COLO668 (cell line): ENCODE data around the gene HOXD4.

Experiments
- DNase-seq: peaks from one replicate; lab custom pipeline; 2025; ENCODE audit not compliant: unreplicated experiment; lab: John Stamatoyannopoulos, UW

HOXD4 gene

DNA sequence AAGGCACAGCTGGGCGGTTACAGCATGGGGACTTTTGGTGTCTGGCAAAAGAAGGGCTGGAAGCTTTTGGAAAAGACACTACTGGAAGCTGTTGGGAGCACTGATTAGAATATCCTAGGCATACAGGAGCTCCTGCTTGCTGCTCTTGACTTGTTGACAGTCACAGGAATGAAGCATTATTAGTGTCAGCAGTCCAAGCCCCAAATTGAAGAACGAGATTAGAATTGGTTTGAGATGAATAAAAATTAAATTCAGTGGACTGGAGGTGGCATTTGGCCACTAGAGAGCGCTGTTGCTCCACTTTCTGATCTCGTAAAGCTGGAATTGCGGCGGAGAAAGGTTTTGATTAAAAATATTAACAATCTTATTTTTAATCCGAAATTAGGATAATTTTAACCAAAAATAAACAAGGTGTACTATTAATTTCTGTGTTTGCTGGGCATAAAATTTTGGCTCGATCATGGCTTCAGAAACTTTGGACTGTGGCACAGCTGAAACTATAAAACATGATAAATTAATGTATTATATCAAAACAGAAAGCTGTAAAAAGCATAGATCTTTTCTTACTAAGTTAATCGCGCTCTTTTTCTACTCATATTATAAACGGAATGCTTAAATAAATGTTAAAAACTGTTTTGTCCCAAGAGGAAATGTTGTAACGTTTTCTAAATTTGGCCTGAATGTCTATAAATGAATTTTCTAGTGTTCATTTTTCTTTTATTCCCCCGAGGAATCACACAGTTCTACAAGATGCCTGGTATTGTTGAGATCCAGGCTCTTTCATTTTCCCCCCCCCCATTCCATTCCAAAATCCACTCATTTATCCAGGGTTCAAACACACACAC is 24.2 kb upstream of the HOXD4 start:
- peak; percentile 78 for DNase-seq

GRCh38 chr2:176127774-176128072 is 23.6 kb upstream of the HOXD4 start:
- no peak for DNase-seq

DNA sequence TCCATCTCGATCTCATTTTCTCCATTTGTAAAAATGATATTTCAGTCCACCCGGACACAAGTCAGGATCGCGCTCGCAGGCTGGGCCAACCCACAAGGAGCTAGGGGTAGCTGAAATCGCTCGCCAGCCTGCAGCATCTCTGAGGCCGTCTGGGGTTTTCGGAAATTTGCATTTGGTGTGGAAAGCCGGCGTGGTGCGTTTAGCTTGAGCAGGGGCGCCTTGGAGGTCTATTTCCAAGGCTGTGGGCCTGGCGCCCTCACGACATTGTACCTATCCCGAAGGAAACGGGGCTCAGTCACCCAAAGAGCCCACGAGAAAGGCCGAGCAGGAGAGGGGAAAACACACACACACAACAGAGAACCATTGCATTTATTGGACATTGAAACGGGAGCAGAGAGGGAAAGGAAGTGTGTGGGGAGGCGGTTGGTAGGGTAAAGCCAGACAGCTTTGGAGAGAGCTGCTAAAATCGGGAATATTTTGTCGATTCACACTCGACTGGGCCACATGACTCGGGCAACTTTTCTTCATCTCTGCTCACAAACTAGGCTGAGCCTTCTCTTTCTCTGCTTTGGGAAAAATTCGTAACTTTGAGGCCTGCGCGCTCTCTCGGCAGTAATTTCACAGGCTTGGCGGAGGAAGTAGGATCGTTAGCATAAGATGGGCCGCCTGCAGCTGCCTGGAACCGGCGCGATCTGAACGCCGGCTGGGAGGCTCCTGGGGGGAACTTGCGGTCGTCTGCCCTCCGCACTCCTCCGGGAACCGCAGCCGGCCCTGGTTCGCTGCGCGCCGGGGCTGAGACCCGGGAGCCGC is 23.0 kb upstream of the HOXD4 start:
- peak; percentile 67 for DNase-seq

DNA sequence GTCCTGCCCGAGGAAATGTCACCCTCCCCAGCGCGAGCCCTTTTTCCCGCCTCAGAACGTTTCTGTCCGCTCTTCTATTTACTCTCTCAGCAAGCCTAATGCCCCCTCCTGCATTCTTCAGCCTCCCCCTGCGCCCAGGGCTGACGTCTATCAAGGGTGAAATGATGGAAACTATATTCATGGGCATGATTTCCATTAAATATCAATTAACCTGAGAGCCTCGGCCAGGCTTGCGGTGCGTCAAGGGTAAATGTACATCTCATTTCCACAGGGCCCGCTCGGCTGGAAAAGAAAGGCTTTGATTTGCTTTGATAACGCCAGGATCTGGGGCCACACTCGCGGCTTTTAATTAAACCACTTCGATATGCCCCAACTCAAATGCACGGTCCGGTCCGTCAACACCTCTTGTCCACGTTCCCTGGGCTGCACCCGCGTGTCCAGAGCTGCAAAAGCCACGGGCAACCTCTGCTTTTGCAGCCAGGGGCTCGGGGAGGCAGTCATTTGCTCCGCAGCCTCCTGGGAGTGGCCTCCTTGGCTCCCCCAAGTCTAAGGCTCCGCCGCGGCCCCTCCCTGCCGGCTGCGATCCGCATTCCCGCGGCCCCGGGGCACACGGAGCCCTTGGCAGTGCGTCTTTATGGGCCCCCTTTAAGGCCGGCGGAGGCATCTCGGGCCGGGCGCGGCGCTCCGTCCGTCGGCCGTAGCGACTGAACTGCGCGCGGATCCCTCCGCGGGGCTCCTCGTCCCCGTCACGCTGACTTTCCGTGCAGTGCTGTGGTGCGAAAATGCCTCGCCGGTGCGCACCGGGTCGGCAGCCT is 22.2 kb upstream of the HOXD4 start, which contains the start of gene HOXD8:
HOXD8 (plus strand) TSS at position 724 of the 815 bp plus-strand sequence. CDS start 662 bp downstream, outside the sequence.
- DNase-seq = peak; percentile 94

- DNase-seq = no peak
Observed at GRCh38 chr2:176129813-176130146, 21.6 kb upstream of the HOXD4 start.

GRCh38 chr2:176130147-176130956 is 21.0 kb upstream of the HOXD4 start:
- peak; percentile 80 for DNase-seq

- DNase-seq = no peak
Observed at GRCh38 chr2:176130957-176131847, 20.1 kb upstream of the HOXD4 start.

GRCh38 chr2:176131848-176132158 is 19.5 kb upstream of the HOXD4 start:
- no peak for DNase-seq

GRCh38 chr2:176132205-176133171 is 18.9 kb upstream of the HOXD4 start:
- no peak for DNase-seq

- DNase-seq = no peak
Observed at GRCh38 chr2:176133389-176133788, 18.0 kb upstream of the HOXD4 start.

GRCh38 chr2:176134035-176134434 is 17.3 kb upstream of the HOXD4 start:
- no peak for DNase-seq

DNA sequence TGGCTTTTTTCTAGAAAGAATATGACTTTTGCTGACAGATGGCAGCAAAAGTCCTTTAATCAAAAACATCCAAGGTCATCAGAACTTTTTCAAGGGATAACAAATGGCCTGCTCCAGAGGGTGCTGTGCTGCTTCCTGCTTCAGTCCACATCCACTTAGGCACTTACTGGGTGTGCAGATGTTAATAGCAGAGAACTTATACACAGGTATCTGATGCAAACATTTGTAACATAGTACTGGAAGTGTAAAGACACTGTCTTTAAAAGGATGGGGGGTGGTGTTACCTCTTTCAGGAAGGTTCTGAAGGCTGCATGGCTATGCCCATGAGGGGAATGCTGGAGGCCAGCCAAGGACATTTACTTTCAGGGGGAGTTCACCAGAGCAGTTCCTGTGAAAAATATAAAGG is 16.3 kb upstream of the HOXD4 start:
- no peak for DNase-seq

DNA sequence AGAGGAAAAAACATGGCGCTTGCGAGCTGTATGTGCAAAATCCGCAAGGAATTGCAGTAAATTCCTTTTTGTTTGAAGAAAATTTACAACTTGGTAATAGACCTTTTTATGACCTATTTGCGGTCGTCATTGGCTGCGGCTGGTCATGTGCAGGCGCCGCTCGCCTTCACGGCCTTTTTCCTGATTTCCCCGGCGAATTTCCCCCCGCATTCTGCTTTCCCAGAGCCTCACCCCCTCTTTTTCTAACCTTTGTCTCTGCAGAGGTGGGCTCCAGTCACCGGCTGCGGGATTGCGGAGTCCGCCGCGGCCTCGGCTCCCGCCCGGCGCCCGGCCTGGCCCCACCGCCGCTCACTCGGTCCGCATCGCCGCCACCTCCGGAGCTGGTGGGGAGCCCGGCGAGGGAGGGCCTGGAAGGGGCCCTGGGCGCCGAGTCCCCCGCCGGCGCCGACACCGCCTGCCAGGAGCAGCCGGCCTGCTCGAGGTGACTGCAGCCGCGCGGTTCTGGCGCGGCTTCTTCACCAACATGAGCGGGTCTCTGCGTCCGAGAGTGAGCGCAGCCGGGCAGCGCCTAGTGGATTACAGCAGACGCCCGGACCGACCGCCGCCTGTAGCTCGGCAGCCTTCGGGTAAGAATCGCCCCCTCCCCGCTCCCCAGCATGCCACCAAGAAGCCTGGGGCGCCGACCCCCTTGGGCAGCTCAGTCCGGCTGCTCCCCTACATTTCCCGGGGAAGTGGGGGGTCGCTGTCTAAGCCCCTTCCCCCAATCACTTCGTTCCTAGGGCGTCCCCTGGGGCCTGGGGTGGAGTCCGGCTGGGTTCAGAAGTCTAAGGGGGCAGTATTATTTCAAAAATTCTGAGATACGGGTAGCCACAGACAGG is 14.7 kb upstream of the HOXD4 start:
- DNase-seq = peak; percentile 40

GRCh38 chr2:176137252-176137580 is 14.1 kb upstream of the HOXD4 start:
- DNase-seq = peak; percentile 13

GRCh38 chr2:176137906-176138305 is 13.4 kb upstream of the HOXD4 start:
- no peak for DNase-seq

- DNase-seq = no peak
Observed at GRCh38 chr2:176138526-176138922, 12.8 kb upstream of the HOXD4 start.

DNA sequence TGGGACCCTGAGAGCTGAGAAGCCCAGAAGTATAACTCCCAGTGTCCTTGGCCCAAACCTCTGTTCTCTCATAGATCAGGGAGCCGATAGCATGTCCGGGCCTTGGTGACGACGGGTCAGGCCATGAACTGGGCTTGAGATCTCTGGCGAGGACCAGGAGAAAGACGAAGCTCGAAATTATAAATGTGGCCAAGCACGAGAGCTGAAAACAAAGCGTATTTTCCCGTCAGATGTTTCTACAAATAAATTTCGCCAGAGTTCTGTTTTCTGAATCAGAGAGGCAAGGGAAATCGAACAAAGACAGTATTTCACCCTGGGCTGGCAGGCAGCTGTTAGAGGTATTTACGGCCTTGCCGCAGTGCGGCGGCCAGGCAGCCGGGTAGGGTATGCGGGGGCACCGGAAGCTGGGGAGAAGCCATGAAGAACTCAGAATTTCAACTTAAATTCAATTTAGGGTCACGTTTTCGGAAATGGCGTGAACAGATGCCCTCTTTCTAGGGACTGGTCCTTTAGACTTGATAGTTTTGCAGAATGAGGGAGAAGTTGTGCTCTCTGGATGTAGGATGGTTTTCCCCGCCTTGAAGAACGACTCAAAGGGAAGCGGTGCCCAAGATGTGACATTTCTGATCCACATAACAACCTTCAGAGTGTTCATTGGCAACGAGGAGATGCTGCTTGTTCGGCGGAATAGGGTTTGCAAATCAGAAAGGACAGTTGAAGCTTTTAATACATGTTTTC is 12.3 kb upstream of the HOXD4 start:
- DNase-seq = peak; percentile 22
